Effector memory CD8-positive, alpha-beta T cell (primary cell): ENCODE results near the gene KCTD1.

Experiments
- ATAC-seq: fragments of 150-1000 bp; cut with Tn5 transposase; replicated peaks from 2 replicates; pipeline ENCODE4 v1.10.0; 2021; ENCODE audit warnings: mild to moderate bottlenecking, moderate library complexity
- DNase-seq, 3 experiments: peaks; one replicate each; pipeline ENCODE4 v3.0.0; 2021
- H3K27ac Mint-ChIP-seq, 2 donors: one replicate each; pipeline ENCODE4 v1.8.0; 2022; ENCODE audit warnings: mild to moderate bottlenecking in 2 of 2, mixed read lengths in 2 of 2, moderate library complexity in 2 of 2
- H3K27me3 Mint-ChIP-seq, 2 donors: one replicate each; pipeline ENCODE4 v1.8.0; 2022; ENCODE audit warnings: mixed read lengths in 2 of 2
- H3K36me3 Mint-ChIP-seq: one replicate; pipeline ENCODE4 v1.8.0; 2022; ENCODE audit warnings: mild to moderate bottlenecking, moderate library complexity, mixed read lengths; ENCODE audit not compliant: insufficient read depth
- H3K4me1 Mint-ChIP-seq, 2 donors: one replicate each; pipeline ENCODE4 v1.8.0; 2022; ENCODE audit warnings: low read depth in 2 of 2, mixed read lengths in 2 of 2
- H3K4me3 Mint-ChIP-seq, 2 donors: one replicate each; pipeline ENCODE4 v1.8.0; 2022; ENCODE audit warnings: mild to moderate bottlenecking in 2 of 2, mixed read lengths in 2 of 2, moderate library complexity in 2 of 2
- H3K9me3 Mint-ChIP-seq, 2 donors: one replicate each; pipeline ENCODE4 v1.8.0; 2022; ENCODE audit warnings: mixed read lengths in 2 of 2

Gene KCTD1

GRCh38 chr18:26424428-26425147 lies 123.8 kb downstream of the KCTD1 start:
- H3K27ac Mint-ChIP-seq = no peak overlapping the region
- H3K36me3 Mint-ChIP-seq = no peaks in the 10 kb centered on the region
- no peak overlapping the region for H3K4me3 Mint-ChIP-seq
- H3K4me1 Mint-ChIP-seq = peaks cover 0 to 4% of the 10 kb centered on the region in 2 donors
- no peak for ATAC-seq
- no peaks in the 10 kb centered on the region for H3K9me3 Mint-ChIP-seq
- H3K27me3 Mint-ChIP-seq = peaks cover 0 to 19% of the 10 kb centered on the region in 2 donors
- DNase-seq = no peak

GRCh38 chr18:26422472-26423162 lies 125.7 kb downstream of the KCTD1 start:
- no peak overlapping the region for H3K4me3 Mint-ChIP-seq
- H3K9me3 Mint-ChIP-seq = no peaks in the 10 kb centered on the region
- DNase-seq = no peak
- peaks cover 0 to 4% of the 10 kb centered on the region in 2 donors for H3K4me1 Mint-ChIP-seq
- no peak for ATAC-seq
- no peak overlapping the region for H3K27ac Mint-ChIP-seq
- H3K36me3 Mint-ChIP-seq = no peaks in the 10 kb centered on the region
- peaks cover 0 to 19% of the 10 kb centered on the region in 2 donors for H3K27me3 Mint-ChIP-seq

- ATAC-seq = no peak
- peaks cover 0 to 19% of the 10 kb centered on the region in 2 donors for H3K27me3 Mint-ChIP-seq
These were observed 126.4 kb downstream of the KCTD1 start for GRCh38 chr18:26421931-26422330.

GRCh38 chr18:26421503-26421902 lies 126.8 kb downstream of the KCTD1 start:
- peaks cover 0 to 19% of the 10 kb centered on the region in 2 donors for H3K27me3 Mint-ChIP-seq
- no peak overlapping the region for H3K27ac Mint-ChIP-seq
- H3K4me1 Mint-ChIP-seq = peaks cover 0 to 4% of the 10 kb centered on the region in 2 donors
- ATAC-seq (no peak), DNase-seq (no peak)
- H3K9me3 Mint-ChIP-seq = no peaks in the 10 kb centered on the region
- no peaks in the 10 kb centered on the region for H3K36me3 Mint-ChIP-seq
- no peak overlapping the region for H3K4me3 Mint-ChIP-seq

More at GRCh38 chr18:26421931-26422330, 126.4 kb downstream of the KCTD1 start:
- Mint-ChIP-seq H3K36me3 (no peaks in the 10 kb centered on the region), H3K4me3 (no peak overlapping the region), H3K27ac (no peak overlapping the region), H3K4me1 (peaks cover 0 to 4% of the 10 kb centered on the region in 2 donors), H3K9me3 (no peaks in the 10 kb centered on the region)
- DNase-seq = no peak

GRCh38 chr18:26419746-26420145 lies 128.6 kb downstream of the KCTD1 start:
- ATAC-seq (no peak), DNase-seq (no peak)
- H3K27ac Mint-ChIP-seq = no peak overlapping the region
- no peaks in the 10 kb centered on the region for H3K36me3 Mint-ChIP-seq
- H3K9me3 Mint-ChIP-seq = no peaks in the 10 kb centered on the region
- H3K27me3 Mint-ChIP-seq = peaks cover 0 to 19% of the 10 kb centered on the region in 2 donors
- H3K4me1 Mint-ChIP-seq = peaks cover 0 to 4% of the 10 kb centered on the region in 2 donors
- no peak overlapping the region for H3K4me3 Mint-ChIP-seq

- Mint-ChIP-seq H3K4me1 (peaks cover 0 to 3% of the 10 kb centered on the region in 2 donors), H3K27ac (no peak overlapping the region), H3K27me3 (peaks cover 0 to 10% of the 10 kb centered on the region in 2 donors), H3K4me3 (no peak overlapping the region), H3K36me3 (no peaks in the 10 kb centered on the region), H3K9me3 (no peaks in the 10 kb centered on the region)
- no peak for ATAC-seq
- DNase-seq = no peak
These were observed 130.1 kb downstream of the KCTD1 start for GRCh38 chr18:26418225-26418624.

- DNase-seq (no peak), ATAC-seq (no peak)
- Mint-ChIP-seq H3K27me3 (peaks cover 0 to 2% of the 10 kb centered on the region in 2 donors), H3K4me3 (no peak overlapping the region), H3K9me3 (no peaks in the 10 kb centered on the region), H3K36me3 (no peaks in the 10 kb centered on the region), H3K4me1 (no peaks in the 10 kb centered on the region), H3K27ac (no peak overlapping the region)
These were observed 131.2 kb downstream of the KCTD1 start for GRCh38 chr18:26417190-26417589.

GRCh38 chr18:26416652-26417150 lies 131.7 kb downstream of the KCTD1 start:
- H3K4me3 Mint-ChIP-seq = no peak overlapping the region
- no peak for DNase-seq
- H3K27ac Mint-ChIP-seq = no peak overlapping the region
- no peaks in the 10 kb centered on the region for H3K9me3 Mint-ChIP-seq
- no peaks in the 10 kb centered on the region for H3K36me3 Mint-ChIP-seq
- no peak for ATAC-seq
- H3K4me1 Mint-ChIP-seq = no peaks in the 10 kb centered on the region
- no peaks in the 10 kb centered on the region for H3K27me3 Mint-ChIP-seq

GRCh38 chr18:26415631-26416030 lies 132.7 kb downstream of the KCTD1 start:
- Mint-ChIP-seq H3K4me1 (no peaks in the 10 kb centered on the region), H3K9me3 (no peaks in the 10 kb centered on the region), H3K27me3 (no peaks in the 10 kb centered on the region), H3K27ac (no peak overlapping the region), H3K36me3 (no peaks in the 10 kb centered on the region), H3K4me3 (no peak overlapping the region)
- ATAC-seq (no peak), DNase-seq (no peak)

GRCh38 chr18:26414901-26415440 lies 133.4 kb downstream of the KCTD1 start:
- Mint-ChIP-seq H3K9me3 (no peaks in the 10 kb centered on the region), H3K4me3 (no peak overlapping the region), H3K4me1 (no peaks in the 10 kb centered on the region), H3K27ac (no peak overlapping the region), H3K27me3 (no peaks in the 10 kb centered on the region), H3K36me3 (no peaks in the 10 kb centered on the region)
- DNase-seq = no peak
- no peak for ATAC-seq

GRCh38 chr18:26409091-26409490 lies 139.3 kb downstream of the KCTD1 start:
- Mint-ChIP-seq H3K27ac (no peak overlapping the region), H3K9me3 (no peaks in the 10 kb centered on the region), H3K36me3 (no peaks in the 10 kb centered on the region), H3K27me3 (peaks cover 0 to 6% of the 10 kb centered on the region in 2 donors), H3K4me3 (no peak overlapping the region), H3K4me1 (no peaks in the 10 kb centered on the region)
- no peak for DNase-seq
- ATAC-seq = no peak

GRCh38 chr18:26407736-26408601 lies 140.4 kb downstream of the KCTD1 start:
- H3K4me3 Mint-ChIP-seq = no peak overlapping the region
- DNase-seq = no peak
- no peak for ATAC-seq
- peaks cover 0 to 6% of the 10 kb centered on the region in 2 donors for H3K27me3 Mint-ChIP-seq
- H3K27ac Mint-ChIP-seq = no peak overlapping the region
- no peaks in the 10 kb centered on the region for H3K36me3 Mint-ChIP-seq
- no peaks in the 10 kb centered on the region for H3K9me3 Mint-ChIP-seq
- no peaks in the 10 kb centered on the region for H3K4me1 Mint-ChIP-seq

GRCh38 chr18:26406854-26407517 lies 141.4 kb downstream of the KCTD1 start:
- no peak for ATAC-seq
- H3K4me3 Mint-ChIP-seq = no peak overlapping the region
- H3K36me3 Mint-ChIP-seq = no peaks in the 10 kb centered on the region
- no peaks in the 10 kb centered on the region for H3K9me3 Mint-ChIP-seq
- no peaks in the 10 kb centered on the region for H3K4me1 Mint-ChIP-seq
- H3K27ac Mint-ChIP-seq = no peak overlapping the region
- peaks cover 0 to 6% of the 10 kb centered on the region in 2 donors for H3K27me3 Mint-ChIP-seq
- DNase-seq = no peak
